ENCODE data around the gene RNLS.

RNLS gene

GRCh38 chr10:88427024-88427423, 156.1 kb downstream of the RNLS start:
- peaks cover 15% of the 10 kb centered on the region for H3K4me1 ChIP-seq (ENCODE audit: control insufficient read depth, insufficient read depth, low read length)
- ChIA-PET CTCF (interaction anchor here (0.6 kb wide), 1 partner anchor 438 kb away, joined by 4 read pairs; no protein-coding TSS in a partner anchor), POLR2A (no interaction called here)
- no peak for TF ChIP-seq ELK4 (IDR thresholded peaks at IDR 0.05; ENCODE audit: borderline replicate concordance, low read depth, low read length)
- TF ChIP-seq OSR2 (tag by site-specific recombination; IDR thresholded peaks at IDR 0.05), result peak; percentile 53; the same call in 1 of the 2 replicates
- TF ChIP-seq TSHZ1 (tag by site-specific recombination; IDR thresholded peaks at IDR 0.05; ENCODE audit: borderline replicate concordance), result no peak
- TF ChIP-seq ZNF544 (tag by site-specific recombination; IDR thresholded peaks at IDR 0.05), result no peak
- TF ChIP-seq ZNF600 (tag by site-specific recombination; IDR thresholded peaks at IDR 0.05), result no peak
- no peak for TF ChIP-seq ZIC2 (tag by site-specific recombination; IDR thresholded peaks at IDR 0.05)
- H3K36me3 ChIP-seq (ENCODE audit: control insufficient read depth in 2 of 2, insufficient read depth in 1 of 2, low read length in 2 of 2), result no peaks in the 10 kb centered on the region
- no peaks in the 10 kb centered on the region for H3K9me3 ChIP-seq (ENCODE audit: control insufficient read depth, insufficient read depth, low read depth, low read length)
- no peak overlapping the region for H3K4me3 ChIP-seq (ENCODE audit: low read depth, low read length)
- no peak overlapping the region for H3K27ac ChIP-seq (ENCODE audit: extremely low read depth, low read depth, low read length)

GRCh38 chr10:88424881-88425280, 158.2 kb downstream of the RNLS start:
- CTCF ChIA-PET, result interaction anchor here (0.7 to 1.2 kb wide), 2 partner anchors 48 to 198 kb away, joined by 4 to 6 read pairs; no protein-coding TSS in a partner anchor
- H3K4me3 ChIP-seq (ENCODE audit: low read depth, low read length), result no peak overlapping the region
- TF ChIP-seq ZBTB49 (tag by site-specific recombination; IDR thresholded peaks at IDR 0.05; ENCODE audit: low read depth) (no peak), ZFP3 (tag by site-specific recombination; IDR thresholded peaks at IDR 0.05; ENCODE audit: low read depth) (no peak), ZNF558 (tag by site-specific recombination; IDR thresholded peaks at IDR 0.05) (no peak), ZNF146 (tag by site-specific recombination; IDR thresholded peaks at IDR 0.05) (no peak), EGR2 (tag by site-specific recombination; IDR thresholded peaks at IDR 0.05; ENCODE audit: low read depth) (no peak), ZNF292 (tag by site-specific recombination; IDR thresholded peaks at IDR 0.05; ENCODE audit: borderline replicate concordance, low read depth) (no peak), ZFP37 (tag by site-specific recombination; IDR thresholded peaks at IDR 0.05) (no peak), WT1 (tag by site-specific recombination; IDR thresholded peaks at IDR 0.05) (no peak), ZNF416 (tag by site-specific recombination; IDR thresholded peaks at IDR 0.05) (no peak), ZBTB11 (tag by site-specific recombination; conservative IDR thresholded peaks at IDR 0.05; ENCODE audit: low read depth) (no peak), ZNF112 (tag by site-specific recombination; IDR thresholded peaks at IDR 0.05) (no peak)
- H3K4me1 ChIP-seq (ENCODE audit: control insufficient read depth, insufficient read depth, low read length), result peaks cover 15% of the 10 kb centered on the region
- H3K27ac ChIP-seq (ENCODE audit: extremely low read depth, low read depth, low read length), result no peak overlapping the region
- no peaks in the 10 kb centered on the region for H3K36me3 ChIP-seq (ENCODE audit: control insufficient read depth in 2 of 2, insufficient read depth in 1 of 2, low read length in 2 of 2)
- POLR2A ChIA-PET, result no interaction called here
- H3K9me3 ChIP-seq (ENCODE audit: control insufficient read depth, insufficient read depth, low read depth, low read length), result no peaks in the 10 kb centered on the region
